NCI-H2107 treated with DMSO at 0.1 percent for 48 hours (cell line): ENCODE data around the gene PRPF6.

ENCODE experiments used
- DNase-seq: peaks from one replicate; lab custom pipeline; 2025; ENCODE audit not compliant: unreplicated experiment; lab: John Stamatoyannopoulos, UW

PRPF6 gene

GRCh38 chr20:64062596-64063388 lies 81.9 kb downstream of the PRPF6 start, which contains the start of gene TCEA2:
TSS of gene TCEA2 (plus strand) at chr20:64063198. CDS start at chr20:64063313, 115 bp downstream.
- DNase-seq, result peak; percentile 83

GRCh38 chr20:64063389-64064144 lies 82.6 kb downstream of the PRPF6 start:
- DNase-seq, result no peak

- DNase-seq, result no peak
Observed at GRCh38 chr20:64064145-64064698, 83.3 kb downstream of the PRPF6 start.

GRCh38 chr20:64065062-64065973 lies 84.4 kb downstream of the PRPF6 start:
- peak; percentile 58 for DNase-seq

GRCh38 chr20:64065974-64066343 lies 85.0 kb downstream of the PRPF6 start:
- DNase-seq, result no peak

- DNase-seq, result no peak
Observed at GRCh38 chr20:64067005-64067632, 86.2 kb downstream of the PRPF6 start.

- DNase-seq, result no peak
Observed at GRCh38 chr20:64067733-64068307, 86.9 kb downstream of the PRPF6 start.

GRCh38 chr20:64068386-64069208 lies 87.7 kb downstream of the PRPF6 start:
- DNase-seq, result no peak

GRCh38 chr20:64069209-64069613 lies 88.3 kb downstream of the PRPF6 start:
- DNase-seq, result no peak

- DNase-seq, result no peak
Observed at GRCh38 chr20:64069614-64070243, 88.8 kb downstream of the PRPF6 start.

GRCh38 chr20:64070244-64070993 lies 89.5 kb downstream of the PRPF6 start:
- no peak for DNase-seq

- DNase-seq, result no peak
Observed at GRCh38 chr20:64071341-64072332, 90.7 kb downstream of the PRPF6 start.

- DNase-seq, result no peak
Observed at GRCh38 chr20:64072498-64073063, 91.6 kb downstream of the PRPF6 start.

- DNase-seq, result no peak
Observed at GRCh38 chr20:64073476-64074183, 92.7 kb downstream of the PRPF6 start.

- no peak for DNase-seq
Observed at GRCh38 chr20:64074184-64074789, 93.4 kb downstream of the PRPF6 start.
